Measurements from ENCODE around the gene GATA3.

The GATA3 gene

DNA sequence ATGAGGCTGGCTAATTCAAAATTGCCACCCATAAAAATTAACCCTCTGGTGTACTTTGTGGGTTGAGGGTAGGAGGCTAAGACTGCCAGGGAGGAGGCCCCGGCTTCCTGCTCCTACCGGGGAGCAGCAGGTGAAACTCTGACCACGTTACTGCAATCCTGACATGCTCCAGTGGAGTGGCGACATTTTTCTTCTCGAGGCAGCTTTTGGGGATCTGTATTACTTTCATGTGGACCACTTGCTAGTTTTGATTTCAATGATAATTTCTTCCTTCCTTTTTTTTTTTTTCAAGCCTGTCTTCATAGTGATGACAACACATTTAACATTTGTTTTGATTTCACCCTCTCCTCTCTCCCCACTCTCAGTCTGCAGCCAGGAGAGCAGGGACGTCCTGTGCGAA lies 14.6 kb downstream of the GATA3 start:
- no peak for DNase-seq

DNA sequence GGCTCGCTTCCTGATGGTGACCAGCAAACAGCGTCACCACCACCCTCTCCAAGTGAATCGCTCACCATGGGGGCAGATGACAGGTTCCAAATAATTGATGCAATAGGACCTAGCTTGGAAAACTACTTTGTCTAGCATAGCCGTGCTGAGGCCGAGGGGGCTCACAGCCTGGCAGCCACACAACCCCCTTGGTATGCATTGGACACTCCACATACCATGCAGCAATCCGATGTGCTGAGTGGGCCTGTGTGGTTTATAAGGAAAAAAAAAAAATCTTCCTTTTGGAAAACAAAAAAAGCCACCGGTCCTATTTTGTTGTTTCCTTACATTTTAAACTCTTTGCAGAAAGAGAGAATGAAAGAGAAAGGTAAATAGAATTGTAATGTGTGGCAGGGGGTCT lies 15.1 kb downstream of the GATA3 start:
- no peak for DNase-seq

DNA sequence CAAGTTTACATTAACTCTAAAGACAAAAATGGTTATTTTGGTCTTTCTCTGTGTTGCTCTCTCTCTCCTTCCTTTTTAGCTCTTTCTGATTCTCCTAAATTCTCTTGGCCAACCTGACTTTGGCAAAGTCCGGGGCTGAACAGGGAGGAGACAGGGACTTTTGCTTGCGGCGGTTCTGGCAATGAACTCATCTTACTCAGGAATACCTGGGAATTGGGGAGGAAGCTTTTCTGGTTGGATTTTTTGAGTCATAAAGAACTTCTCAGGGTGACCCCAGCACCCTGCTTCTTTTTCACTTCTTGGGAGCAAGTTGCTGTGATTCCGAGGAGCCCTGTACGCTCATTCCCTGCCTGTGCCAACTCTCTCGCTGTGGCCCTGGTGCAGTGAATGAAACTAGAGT lies 16.0 kb downstream of the GATA3 start:
- DNase-seq = no peak

DNA sequence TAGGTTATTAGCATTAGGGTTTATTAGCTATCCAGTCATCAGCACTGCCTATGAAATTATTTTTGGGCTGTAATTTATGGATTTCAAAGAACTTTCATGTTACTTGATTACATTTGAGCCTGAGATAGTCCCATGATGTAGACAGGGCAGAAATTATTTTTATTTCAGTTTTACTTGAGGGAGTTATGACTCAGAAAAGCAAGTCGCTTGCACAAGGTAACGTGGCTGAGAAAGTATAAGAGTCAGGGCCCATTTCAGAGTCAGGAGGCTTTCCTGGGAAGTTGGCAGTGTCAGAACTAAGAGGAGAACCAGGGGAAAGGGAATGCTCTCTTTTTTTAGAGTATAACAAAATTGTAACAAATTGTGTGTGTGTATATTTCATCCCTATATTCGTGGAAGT lies 16.5 kb downstream of the GATA3 start:
- no peak for DNase-seq

DNA sequence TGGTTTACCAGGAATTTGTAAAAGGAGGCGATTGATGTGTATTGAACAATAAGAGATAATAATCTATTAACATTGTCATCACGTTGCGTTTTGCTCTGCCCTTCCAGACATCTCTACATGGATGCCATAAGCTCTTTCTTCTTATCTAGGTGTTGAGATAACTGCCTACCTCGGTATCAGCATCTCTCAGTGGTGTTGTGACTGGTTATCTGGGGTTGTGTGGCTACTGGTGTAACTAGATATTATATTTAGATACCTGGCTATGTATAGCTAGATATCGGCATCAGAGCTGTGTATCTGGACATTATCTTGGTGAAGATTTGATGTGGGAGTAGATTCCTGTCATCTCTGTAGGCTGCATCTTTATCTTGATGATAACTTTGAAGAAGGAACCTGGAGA lies 17.2 kb downstream of the GATA3 start:
- no peak for DNase-seq

DNA sequence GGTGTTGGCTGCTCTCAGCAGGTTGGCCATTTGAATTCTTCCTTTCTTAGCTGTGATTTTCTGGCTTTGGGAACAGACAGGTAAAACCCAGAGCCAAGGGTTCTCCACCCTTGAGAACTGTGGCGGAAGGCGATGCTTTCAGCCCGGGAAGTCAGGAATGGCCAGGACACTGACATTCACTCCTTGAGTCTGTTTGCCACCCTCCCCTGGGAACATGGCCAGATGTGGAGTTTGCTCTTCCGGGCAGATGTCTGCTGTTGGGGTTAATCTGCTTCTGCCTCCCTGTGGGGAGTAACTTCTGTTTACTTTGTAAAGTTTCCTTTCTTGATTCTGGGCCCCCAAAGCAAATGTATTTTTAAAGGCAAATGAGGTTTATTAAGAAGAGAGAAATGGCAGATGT lies 17.7 kb downstream of the GATA3 start:
- DNase-seq = no peak

DNA sequence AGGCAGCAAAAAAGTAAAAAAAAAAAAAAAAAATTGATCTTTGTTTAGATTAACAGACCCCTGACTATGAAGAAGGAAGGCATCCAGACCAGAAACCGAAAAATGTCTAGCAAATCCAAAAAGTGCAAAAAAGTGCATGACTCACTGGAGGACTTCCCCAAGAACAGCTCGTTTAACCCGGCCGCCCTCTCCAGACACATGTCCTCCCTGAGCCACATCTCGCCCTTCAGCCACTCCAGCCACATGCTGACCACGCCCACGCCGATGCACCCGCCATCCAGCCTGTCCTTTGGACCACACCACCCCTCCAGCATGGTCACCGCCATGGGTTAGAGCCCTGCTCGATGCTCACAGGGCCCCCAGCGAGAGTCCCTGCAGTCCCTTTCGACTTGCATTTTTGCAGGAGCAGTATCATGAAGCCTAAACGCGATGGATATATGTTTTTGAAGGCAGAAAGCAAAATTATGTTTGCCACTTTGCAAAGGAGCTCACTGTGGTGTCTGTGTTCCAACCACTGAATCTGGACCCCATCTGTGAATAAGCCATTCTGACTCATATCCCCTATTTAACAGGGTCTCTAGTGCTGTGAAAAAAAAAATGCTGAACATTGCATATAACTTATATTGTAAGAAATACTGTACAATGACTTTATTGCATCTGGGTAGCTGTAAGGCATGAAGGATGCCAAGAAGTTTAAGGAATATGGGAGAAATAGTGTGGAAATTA lies 19.4 kb downstream of the GATA3 start:
- DNase-seq = no peak

DNA sequence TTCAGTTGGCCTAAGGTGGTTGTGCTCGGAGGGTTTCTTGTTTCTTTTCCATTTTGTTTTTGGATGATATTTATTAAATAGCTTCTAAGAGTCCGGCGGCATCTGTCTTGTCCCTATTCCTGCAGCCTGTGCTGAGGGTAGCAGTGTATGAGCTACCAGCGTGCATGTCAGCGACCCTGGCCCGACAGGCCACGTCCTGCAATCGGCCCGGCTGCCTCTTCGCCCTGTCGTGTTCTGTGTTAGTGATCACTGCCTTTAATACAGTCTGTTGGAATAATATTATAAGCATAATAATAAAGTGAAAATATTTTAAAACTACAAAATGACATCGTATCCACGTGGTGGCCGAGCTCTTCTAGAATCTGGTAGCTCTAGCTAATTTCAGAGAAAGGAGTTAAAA lies 20.4 kb downstream of the GATA3 start:
- no peak for DNase-seq

DNA sequence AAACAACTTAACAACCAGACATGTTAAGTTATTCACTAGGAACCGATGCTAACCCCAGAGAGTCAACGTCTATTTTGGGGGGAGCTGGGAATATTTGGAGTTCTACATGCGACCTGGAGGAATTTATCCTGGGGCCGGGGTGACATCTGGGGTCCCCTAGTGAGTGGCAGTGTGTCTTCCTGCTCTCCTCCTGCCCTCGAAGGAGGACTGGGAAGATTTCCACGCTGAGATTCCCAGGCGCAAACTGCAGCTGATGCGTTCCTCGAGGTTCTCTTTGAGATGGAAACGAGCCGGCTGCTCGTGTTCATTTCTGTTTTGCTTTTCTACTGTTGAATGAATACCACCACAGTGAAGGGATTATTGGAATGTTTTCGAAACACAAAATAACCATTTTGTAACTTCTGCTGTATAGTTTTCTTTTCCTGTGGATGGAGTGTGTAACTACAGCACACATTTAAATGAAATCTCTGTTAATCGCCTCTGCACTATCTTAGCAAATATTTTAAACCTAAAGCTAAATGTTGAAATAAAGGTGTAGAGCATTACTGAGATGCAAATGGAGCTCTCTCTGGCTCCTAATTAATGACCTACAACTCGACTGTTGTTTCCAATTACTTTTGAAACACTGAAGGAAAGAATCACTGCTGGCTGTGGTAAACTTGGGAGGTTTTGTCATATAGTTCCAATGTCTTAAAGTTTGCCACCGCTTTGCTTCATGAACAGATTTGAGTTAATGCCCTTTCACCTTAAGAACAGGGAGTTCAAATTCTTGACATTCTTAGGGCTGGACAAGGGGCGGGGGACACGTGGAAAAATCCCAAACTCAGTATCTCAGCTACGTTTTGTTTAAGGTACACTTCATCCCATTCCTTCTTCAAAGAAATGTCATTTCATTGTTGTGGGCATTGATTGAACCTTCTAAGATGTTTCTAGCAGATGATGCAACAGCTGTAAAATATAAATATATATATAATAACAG lies 21.1 kb downstream of the GATA3 start:
- no peak for DNase-seq

DNA sequence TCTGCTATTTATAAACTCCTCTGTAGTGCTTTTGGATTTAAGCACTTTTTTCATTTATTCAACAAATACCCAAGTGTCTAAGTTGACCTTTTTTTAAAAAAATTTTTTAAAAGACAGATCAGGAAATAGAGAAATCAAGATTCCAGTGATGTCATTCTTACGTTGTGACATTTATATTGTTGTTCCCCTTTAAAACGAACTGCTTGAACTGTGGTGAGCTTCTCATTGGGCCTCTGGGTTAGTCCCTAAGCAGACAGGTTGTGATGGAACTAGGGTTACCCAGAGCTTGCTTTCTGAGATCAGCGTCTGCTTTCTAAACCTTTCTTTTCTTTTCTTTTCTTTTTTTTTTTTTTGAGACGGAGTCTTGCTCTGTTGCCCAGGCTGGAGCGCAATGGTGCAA lies 22.4 kb downstream of the GATA3 start:
- DNase-seq = no peak

DNA sequence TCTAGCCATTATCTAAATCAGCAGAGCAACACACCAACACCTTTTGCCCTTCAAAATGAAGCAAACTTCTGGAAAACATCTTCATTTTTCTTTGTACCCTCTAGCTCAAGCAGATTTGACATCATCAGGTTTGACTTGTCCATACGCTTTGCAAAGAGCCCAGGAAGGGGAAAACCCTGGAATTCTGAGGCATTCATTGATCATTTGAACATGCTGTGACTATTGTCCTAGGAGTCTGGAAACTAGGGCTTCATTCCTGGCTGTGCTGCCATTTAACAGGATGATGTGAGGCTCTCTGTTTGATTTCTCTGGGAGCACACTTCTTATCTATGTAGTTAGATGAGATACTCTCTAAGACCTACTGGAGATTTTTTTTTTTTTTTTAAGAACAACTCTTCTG lies 23.5 kb downstream of the GATA3 start:
- no peak for DNase-seq

DNA sequence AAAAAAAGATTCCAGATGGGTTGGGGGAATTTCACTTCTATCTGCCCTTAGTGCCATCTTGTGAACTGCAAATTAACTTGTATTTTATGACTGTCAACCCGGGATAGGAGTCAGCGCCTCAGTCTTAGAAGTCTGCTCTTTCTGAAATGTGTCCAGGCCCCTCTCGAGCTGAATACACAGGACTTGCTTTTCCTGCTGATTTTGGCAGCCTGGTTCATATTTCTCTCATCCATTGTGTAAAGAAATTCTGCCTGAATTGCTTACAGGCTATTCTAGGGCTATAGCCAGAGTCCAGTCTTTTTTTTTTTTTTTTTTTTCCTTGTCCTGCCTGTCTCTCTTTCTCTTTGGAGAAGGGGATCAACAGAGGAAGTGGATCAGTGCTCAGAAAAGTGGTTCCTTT lies 24.6 kb downstream of the GATA3 start:
- DNase-seq = no peak

DNA sequence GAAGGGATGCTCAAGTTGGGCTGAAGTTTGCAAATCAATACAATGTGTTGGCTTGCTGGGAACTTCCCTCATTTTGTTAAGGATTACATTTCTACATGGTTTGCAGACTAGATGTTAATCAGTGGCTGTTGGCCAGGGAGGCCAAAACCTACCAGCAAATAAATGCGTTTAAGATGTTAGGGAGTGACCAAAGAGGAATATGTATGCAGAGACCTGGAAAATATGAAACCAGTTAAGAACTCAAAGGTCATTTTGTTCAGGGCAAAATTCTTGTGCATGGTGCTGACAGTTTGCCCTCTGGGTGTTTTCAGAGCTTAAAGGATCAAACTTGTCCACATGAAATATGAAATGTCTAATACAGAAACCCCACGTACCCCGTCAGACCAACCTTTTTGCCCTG lies 30.3 kb downstream of the GATA3 start:
- no peak for DNase-seq

DNA sequence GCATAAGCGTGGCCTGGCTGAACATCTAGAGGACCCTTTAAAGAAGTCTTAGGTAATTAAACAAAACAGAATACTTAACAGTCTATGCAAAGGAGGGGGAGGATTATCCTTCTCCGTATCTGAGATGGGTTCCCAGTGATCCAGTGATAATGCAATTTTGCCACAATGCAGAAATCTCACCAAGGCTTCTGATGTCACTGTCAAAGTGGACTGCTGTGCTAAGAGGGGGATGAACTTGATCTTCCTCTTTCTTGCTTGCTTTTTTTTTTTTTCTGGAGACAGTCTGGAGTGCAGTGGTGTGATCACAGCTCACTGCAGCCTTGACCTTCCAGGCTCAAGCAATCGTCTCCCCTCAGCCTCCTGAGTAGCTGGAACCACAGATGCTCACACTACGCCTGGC lies 30.8 kb downstream of the GATA3 start:
- DNase-seq = no peak

DNA sequence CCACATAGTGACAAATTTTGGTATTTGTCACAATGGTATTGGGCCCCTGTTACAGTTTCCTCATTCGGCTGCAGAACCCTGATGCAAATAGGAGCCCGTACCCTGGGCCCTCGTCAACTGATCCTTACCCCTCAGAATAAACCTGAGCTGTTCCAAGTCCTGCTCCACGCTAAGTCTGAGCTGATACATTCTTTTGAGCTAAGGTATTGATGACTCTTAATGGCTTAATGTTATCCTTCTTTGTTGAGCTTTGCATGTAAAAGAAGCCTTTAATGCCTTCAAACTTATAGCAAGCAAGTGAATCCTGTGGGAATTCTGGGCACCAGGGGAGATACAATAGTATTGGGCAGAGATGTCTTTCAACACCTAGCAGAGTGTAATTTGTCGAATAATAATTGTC lies 31.8 kb downstream of the GATA3 start:
- DNase-seq = no peak

DNA sequence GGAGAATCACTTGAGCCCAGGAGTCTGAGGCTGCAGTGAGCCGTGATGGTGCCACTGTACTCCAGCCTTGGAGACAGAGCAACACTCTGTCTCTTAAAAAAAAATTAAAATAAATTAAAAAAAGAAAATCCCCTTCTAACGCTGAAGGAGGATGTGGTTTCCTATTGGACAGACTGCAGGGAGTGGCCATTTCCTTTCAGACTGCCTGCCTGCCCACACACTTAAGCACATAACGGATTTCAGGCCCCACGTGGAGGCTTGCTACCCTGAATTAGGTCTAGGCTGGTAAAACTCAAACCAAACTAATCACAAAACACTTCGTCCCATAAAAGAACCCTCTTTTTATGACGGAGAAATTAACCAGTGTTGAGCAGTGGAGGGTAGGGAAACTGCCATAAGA lies 34.0 kb downstream of the GATA3 start:
- no peak for DNase-seq

DNA sequence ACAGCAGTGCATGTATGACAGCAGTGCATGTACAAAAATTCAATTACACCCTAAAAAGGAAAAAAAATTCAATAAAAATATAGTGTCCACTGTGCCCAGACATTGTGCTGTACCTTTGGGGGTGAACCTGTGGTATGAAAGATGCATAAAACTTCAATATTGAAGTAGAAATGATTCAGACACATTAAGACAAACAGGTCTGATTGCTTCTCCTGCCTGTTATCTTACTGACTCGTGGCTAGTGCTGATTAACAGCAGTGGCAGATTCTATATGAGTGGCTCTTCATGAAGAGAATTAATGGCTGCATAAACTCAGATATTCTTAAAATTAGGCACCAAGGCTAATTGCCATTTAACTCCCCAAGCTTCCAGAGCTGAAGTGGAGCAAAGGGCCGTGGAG lies 37.9 kb downstream of the GATA3 start:
- no peak for DNase-seq

DNA sequence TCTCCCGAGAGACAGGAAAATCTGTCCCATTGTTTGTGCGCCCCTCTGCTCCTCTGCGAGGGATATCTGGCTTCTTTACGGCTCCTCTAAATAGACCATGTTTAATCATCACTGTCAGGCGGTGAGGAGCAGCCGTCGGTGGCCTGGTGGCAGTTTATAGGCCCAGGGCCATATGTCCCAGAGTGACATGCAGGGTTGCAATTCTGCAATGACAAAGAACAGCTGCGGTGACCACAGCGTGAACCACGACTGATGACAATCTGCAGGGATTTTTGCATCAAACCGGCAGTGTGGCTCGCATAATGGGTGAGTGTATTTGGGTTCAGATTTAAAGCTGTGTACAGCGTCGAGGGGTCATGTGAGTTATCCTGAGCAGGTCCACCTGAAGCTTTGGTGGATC lies 41.5 kb downstream of the GATA3 start:
- DNase-seq = no peak

DNA sequence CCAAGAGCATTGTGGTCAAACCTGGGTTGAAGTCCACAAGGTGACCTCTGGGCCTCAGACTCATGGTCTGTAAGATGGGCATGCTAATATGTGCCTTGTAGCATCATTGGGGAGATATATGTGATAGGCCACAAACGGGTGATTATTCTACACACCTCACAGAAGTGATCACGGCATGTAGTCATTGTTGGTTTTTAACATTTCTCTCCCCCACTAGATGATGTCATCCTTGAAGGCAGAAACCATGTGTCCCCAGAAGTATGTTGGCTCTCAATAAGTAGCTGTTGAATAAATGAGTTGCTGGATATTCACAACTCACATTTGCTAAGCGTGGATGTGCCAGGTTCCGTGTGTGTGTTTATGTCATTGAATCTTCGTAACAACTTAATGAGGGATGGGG lies 42.4 kb downstream of the GATA3 start:
- DNase-seq = no peak

DNA sequence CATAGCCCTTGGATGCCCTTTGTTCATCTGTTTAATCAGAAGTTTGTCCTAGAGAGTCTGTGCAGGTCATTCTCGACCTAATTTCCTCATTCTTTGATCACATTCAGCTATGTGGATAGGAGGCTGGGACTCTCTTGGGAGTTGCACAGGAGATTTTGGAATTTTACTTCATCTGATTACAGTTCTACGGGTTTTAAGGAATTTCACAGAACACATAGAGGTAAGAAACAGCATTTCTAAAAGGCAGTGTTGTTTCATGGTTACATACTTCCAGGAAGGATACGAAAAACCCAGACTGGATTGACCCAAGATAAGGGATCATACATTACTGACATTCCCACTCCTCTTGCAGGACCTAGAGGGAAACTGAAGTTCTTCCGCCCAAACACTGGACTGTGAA lies 45.9 kb downstream of the GATA3 start:
- no peak for DNase-seq

DNA sequence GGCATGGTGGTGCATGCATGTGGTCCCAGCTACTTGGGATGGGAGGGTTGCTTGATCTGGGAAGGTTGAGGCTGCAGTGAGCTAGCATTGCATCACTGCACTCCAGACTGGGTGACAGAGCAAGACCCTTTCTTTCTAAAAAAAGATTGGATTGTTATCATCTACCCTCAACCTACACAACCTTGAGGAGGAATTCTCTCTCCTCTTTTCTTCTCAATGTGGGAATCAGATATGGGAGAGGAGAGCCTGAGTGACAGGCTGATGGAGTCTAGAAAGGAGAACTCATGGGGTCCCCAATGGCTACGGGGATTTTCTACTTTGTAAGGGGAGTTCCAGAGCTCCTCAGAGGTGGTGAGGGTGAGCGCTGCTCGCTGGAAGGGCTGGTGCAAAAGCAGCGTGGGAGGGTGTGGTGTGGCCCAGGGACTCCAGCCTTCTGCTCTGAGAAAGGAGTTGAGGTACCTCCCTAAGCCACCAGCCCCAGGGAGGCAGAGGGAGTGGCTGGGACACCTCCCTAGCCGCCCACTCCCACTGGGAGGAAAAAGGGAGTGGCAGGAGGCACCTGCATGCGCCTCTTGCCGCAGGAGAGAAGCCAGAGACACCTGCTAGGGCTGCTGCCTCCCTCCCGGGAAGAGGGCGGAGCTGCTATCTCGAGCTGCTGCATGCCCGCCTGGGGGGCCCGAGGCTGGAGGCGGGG lies 48.4 kb downstream of the GATA3 start:
- no peak for DNase-seq

DNA sequence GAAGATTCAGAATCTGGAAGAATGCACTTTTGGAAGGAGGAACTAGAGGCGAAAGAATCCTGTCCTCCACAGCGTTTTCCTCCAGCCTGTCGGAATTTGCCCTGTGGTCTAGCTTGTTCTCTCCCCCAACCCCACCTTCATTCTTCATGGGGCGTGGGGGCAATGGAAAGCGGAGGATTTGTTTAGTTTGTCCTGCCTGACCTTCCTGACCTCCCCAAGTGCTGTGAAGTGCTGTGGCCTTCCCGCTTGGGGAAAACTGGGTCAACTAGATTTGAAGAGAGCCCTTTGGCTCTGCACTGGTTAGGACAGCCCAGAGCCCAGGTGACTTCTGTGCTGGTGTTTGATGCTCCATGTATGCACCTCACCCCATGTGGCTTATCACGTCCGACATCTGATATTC lies 49.1 kb downstream of the GATA3 start:
- DNase-seq = no peak

DNA sequence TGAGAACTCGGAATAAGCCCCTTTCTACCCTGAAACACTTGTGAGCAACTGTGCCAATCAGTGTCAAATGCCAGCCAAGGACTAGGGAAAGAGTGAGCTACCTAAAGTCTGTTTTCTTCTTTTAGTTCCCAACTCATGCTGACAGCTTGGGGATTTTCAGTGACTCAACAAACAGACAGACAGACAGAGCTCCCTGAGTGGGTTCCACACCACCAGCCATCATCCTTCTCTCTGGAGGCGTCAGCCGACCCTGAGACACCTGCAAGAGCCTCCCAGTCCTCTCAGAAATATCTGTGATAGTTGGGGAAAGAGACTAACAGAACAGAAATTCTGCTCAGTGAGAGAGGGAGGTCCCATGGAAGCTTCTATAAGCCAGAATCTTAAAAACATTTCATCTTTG lies 49.5 kb downstream of the GATA3 start:
- DNase-seq = no peak

DNA sequence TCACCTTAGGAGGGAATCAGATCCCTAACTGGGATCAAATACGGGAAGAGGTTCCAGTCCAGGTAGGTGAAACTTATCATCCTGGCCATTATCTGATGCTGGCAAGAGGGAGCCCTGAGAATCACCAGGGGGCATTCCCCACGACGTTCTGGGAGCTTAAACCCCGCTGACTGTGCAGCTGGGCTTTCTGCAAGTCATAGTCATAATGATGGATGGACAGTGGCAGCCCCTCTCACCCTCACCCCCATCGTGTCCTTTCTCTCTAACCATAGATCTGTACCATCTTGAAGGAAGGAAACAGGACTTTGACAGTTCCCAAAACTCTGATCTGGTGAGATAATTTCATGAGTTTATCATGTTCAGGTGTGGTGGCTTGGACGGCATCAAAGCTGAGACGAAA lies 50.2 kb downstream of the GATA3 start:
- no peak for DNase-seq

All from NCI-H2171 treated with DMSO at 0.1 percent for 48 hours (cell line).